Stimulated activated CD8-positive, alpha-beta memory T cell treated with anti-CD3 and anti-CD28 coated beads, Interleukin-4, amount 100 ng/mL, for 48 hours (primary cell): ENCODE data around the gene SETD7.
A peak's percentile ranks its signal among the peaks of the same experiment; 100 is the strongest.

Experiments used
- DNase-seq: peaks from one replicate; pipeline ENCODE4 v3.0.0-alpha.2; 2020

SETD7 gene

DNA sequence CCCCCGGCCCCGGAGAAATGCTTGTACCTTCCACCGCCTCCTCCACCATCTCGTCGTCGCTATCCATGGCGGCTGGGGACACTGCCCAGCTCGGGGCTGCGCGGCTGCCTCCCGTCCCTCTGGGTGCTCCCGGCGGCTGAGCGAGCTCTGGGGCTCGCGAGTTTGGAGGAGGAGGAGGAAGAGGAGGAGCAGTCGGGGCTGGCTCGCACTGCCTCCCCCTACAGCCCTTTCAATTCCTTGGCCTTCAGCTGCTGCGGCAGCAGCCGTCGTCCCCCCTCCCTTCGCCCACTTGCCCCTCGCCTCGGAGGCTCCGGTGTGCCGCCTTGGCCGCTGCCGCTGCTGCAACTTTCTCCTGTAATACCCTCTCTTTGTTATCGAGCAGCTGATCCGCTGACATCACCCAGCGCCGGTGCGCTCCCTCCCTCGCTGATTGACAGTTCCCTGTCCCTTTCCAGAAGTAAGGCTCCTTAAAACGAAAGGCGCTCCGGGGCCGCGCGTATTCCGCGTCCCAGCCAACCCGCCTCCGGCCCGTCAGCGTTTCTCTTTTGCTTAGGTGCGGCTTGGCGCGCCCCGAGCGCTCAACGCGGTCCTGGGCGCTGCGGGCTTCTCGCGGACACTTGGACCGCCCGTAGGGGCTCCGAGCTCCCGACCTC lies at the start of gene SETD7:
Gene SETD7 (minus strand): TSS at position 149 of the 653 bp plus-strand sequence. CDS start 82 bp downstream, at position 67.
- DNase-seq: peak; percentile 67

GRCh38 chr4:139605516-139605915 lies 49.5 kb upstream of the SETD7 start:
- DNase-seq: no peak

GRCh38 chr4:139603576-139604410 lies 47.8 kb upstream of the SETD7 start:
- peak; percentile 30 for DNase-seq

GRCh38 chr4:139602776-139603360 lies 46.8 kb upstream of the SETD7 start:
- no peak for DNase-seq

GRCh38 chr4:139600662-139601061 lies 44.6 kb upstream of the SETD7 start:
- no peak for DNase-seq

GRCh38 chr4:139599594-139600374 lies 43.8 kb upstream of the SETD7 start:
- DNase-seq: no peak

DNA sequence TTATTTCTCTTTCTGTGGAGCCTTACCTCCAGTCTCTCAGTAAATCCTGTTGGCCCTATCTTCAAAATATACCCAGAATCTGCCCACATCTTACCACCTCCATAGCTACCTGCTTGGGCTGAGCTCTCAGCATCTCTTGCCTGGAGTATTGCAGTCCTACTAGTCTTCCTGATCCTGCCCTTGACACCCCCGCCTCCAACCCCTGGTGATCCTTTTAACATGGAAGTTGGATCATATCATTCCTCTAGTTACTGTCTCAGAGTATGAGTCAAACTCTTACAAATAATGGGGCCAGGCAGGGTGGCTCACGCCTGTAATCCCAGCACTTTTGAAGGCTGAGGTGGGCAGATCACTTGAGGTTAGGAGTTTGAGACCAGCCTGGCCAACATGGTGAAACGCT lies 43.1 kb upstream of the SETD7 start:
- DNase-seq: no peak

DNA sequence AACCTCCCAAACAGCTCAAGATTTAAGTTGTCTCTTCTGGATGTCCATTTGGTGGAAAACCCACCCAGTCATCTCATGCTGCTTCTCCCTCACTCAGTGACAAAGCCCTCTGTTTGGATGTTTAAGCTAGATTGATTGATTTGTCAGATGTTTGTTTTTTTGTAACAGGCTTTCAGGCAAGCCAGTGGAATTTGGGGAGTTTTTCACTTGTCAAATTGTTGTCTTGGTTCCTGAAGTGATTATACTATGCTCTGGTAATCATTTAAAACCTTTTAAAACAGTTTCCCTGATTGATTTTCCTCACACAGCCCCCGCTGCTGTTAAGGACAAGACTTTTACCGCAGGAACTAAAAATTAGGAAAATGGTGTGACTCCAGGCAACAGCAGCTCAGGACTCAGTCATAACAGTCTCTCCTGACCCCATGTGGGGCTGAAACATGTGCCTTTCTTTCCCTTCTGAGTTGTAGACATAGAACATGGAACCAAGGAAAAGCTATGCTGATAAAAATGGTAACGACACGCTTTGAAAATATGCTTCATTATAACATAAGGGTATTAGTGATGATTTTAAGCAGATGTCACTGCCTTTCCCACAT lies 40.8 kb upstream of the SETD7 start:
- no peak for DNase-seq

GRCh38 chr4:139596034-139596683 lies 40.1 kb upstream of the SETD7 start:
- no peak for DNase-seq

- no peak for DNase-seq
These were observed 38.7 kb upstream of the SETD7 start for GRCh38 chr4:139594591-139595185.

DNA sequence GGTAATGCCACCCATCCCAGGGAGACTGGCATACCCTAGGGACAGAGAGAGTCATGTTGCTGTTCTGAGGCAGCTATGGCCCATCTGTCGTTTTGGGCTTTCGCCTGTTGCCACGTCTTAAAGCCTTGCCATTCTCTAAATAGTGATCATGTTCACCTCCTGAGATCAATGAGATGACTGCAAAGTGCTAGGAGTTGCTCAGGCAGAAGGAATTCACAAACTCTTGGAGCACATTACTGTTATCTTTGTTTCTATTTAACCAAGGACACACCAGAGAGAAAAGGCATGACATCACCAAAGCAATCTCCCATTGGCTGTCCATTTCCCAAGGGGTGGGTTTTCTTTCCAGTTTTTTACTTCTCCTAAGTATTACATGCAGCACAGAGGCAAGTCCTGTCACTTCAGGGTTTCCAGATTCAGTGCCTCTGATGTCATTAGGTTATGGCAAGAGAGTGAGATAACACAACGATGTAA lies 37.1 kb upstream of the SETD7 start:
- DNase-seq: no peak

DNA sequence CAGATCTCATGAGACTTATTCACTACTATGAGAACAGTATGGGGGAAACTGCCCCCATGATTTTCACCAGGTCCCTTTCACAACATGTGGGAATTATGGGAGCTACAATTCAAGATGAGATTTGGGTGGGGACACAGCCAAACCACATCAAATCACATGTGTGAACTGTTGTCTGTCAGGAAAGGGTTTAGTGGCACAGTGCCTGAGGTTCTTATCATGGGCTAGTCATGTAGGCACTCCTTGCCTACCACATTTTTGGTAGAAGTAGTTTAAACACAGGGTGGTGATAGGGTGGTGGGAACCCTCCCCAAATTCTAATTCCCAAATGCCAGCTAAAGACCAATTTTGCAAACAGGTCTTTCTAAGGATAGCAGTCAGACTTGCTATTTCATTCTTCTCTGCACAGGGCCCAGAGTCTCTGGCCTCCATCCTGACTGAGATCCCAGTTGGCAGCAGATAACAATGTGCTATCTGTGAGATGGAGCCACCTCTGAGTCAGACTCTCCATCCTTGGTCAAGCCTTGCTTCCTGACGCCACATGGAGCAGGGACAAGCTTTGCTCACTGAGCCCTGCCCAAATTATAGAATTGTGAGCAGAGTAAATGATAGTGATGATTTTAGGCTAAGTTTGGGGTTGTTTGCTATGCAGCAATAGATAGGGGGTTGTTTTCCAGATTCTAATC lies 33.5 kb upstream of the SETD7 start:
- no peak for DNase-seq

DNA sequence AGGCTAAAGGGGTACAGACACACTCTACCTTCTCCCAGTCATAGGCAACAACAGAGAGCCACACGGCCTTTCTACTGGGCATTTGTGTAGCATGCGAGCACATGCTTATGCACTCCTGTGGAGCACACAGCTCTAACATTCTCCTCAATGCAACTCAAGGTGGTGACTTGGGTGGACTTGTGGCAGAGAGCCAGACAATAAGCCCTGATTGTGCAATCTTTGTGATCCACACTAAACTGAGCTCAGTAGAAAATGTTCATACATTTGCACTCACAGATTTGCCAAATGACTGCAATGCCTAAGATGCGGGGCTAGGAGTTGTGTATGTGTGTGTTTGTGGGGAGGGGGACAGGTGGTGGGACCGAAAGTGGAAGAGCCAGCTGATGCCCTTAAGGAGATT lies 31.4 kb upstream of the SETD7 start:
- DNase-seq: no peak

- no peak for DNase-seq
These were observed 29.5 kb upstream of the SETD7 start for GRCh38 chr4:139585473-139585872.

- DNase-seq: no peak
These were observed 28.8 kb upstream of the SETD7 start for GRCh38 chr4:139584784-139585183.

- no peak for DNase-seq
These were observed 28.0 kb upstream of the SETD7 start for GRCh38 chr4:139584013-139584412.

GRCh38 chr4:139582044-139582443 lies 26.0 kb upstream of the SETD7 start:
- no peak for DNase-seq

GRCh38 chr4:139581096-139581495 lies 25.1 kb upstream of the SETD7 start:
- no peak for DNase-seq

DNA sequence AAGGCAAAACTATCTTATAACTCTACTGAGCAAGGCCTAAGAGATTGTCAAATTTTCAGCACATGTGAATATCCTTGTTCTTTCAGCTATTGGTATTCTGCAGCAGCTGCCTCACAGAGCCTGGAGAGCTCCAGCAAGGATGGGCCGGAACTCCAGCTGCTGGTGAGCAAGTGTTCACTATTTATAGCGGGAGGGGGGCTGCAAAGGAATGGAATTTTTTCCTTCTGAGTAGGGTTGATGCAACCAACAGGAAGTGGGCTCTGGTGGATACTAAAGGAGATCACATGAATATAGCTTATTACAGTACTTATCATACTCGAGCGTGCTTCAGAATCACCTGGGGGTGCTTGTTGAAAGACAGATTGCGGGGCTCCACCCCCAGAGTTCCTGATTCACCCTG lies 20.2 kb upstream of the SETD7 start:
- DNase-seq: no peak

DNA sequence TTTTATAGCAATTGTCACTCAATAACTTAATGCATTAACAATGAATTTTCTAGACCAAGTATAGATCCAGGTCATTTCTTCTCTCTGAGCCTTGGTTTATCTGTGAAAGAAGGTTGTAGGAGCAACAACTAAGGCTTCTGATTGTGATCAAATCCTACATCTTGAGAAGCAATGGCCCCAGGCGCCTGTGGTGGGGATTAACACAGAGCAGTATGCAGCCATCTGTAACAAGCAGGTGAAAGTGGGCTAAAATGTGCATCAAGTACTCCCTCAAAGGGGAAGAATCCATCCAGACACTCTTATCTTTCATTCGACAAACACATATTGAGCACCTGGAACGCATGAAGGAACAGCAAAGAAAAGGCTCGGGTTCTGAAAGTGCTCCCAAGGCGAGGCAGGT lies 19.1 kb upstream of the SETD7 start:
- DNase-seq: no peak

- no peak for DNase-seq
These were observed 18.6 kb upstream of the SETD7 start for GRCh38 chr4:139574641-139575040.
